Karpas-422 (cell line): Measurements from ENCODE around the gene MLF2. TPM values are rescaled to one million over a fixed set of nuclear protein-coding genes. Genes with fewer than 3 reads are reported as not detected.

ENCODE experiments used
- DNase-seq: peaks from one replicate; pipeline ENCODE4 v3.0.0-alpha.2; 2015
- H2AFZ ChIP-seq: fragments of 200-600 bp; sonication (generic); 2 replicates; pipeline ENCODE4 v1.6.1; 2014; ENCODE audit warnings: antibody characterized with exemption, low read length, mixed read lengths
- H3K27ac ChIP-seq: fragments of 200-600 bp; sonication (generic); 2 replicates; pipeline ENCODE4 v1.5.1; 2014; ENCODE audit warnings: mild to moderate bottlenecking, low read length, moderate library complexity
- H3K27me3 ChIP-seq: fragments of 200-600 bp; sonication (generic); 2 replicates; pipeline ENCODE4 v1.6.1; 2014; ENCODE audit warnings: low read length, mixed read lengths
- H3K36me3 ChIP-seq: fragments of 200-600 bp; sonication (generic); 2 replicates; pipeline ENCODE4 v1.6.1; 2014; ENCODE audit warnings: low read length, mixed read lengths; ENCODE audit not compliant: insufficient read depth
- H3K4me1 ChIP-seq: fragments of 200-600 bp; sonication (generic); 2 replicates; pipeline ENCODE4 v1.6.1; 2014; ENCODE audit warnings: mild to moderate bottlenecking, low read length, mixed read lengths
- H3K4me2 ChIP-seq: fragments of 200-600 bp; sonication (generic); 2 replicates; pipeline ENCODE4 v1.6.1; 2014; ENCODE audit warnings: low read length, low read depth, mild to moderate bottlenecking; ENCODE audit not compliant: poor library complexity, severe bottlenecking
- H3K4me3 ChIP-seq: fragments of 200-600 bp; sonication (generic); 2 replicates; pipeline ENCODE4 v1.5.1; 2014; ENCODE audit warnings: mild to moderate bottlenecking, antibody characterized with exemption, low read length, mixed read lengths
- H3K79me2 ChIP-seq: fragments of 200-600 bp; sonication (generic); 2 replicates; pipeline ENCODE4 v1.6.1; 2014; ENCODE audit warnings: mild to moderate bottlenecking, low read length, mixed read lengths
- H3K9ac ChIP-seq: fragments of 200-600 bp; sonication (generic); 2 replicates; pipeline ENCODE4 v1.6.0; 2014; ENCODE audit warnings: low read length
- H3K9me2 ChIP-seq: fragments of 200-600 bp; sonication (generic), shearing (Covaris generic); replicated peaks from 2 replicates; pipeline ENCODE4 v1.6.0; 2014; ENCODE audit warnings: mild to moderate bottlenecking, low read length, moderate library complexity; ENCODE audit not compliant: insufficient read depth
- H3K9me3 ChIP-seq: fragments of 300-700, 200-600 bp; sonication (generic); 2 replicates; pipeline ENCODE4 v1.6.1; 2014; ENCODE audit warnings: low read length, mixed read lengths
- H4K20me1 ChIP-seq: fragments of 200-600 bp; sonication (generic); 2 replicates; pipeline ENCODE4 v1.6.1; 2014; ENCODE audit warnings: mild to moderate bottlenecking, antibody characterized with exemption, low read length, low read depth; ENCODE audit not compliant: insufficient read depth
- total RNA-seq: library from RNA; depleted of rRNA; stranded (reverse); fragments of >200 nt; shearing (Covaris generic); gene quantifications from 2 replicates; pipeline ENCODE4 v1.2.3, GENCODE V29; 2014; ENCODE audit warnings: low replicate concordance

The MLF2 gene
- total RNA-seq, 1 experiment from 2014 or later, result 183 TPM

DNA sequence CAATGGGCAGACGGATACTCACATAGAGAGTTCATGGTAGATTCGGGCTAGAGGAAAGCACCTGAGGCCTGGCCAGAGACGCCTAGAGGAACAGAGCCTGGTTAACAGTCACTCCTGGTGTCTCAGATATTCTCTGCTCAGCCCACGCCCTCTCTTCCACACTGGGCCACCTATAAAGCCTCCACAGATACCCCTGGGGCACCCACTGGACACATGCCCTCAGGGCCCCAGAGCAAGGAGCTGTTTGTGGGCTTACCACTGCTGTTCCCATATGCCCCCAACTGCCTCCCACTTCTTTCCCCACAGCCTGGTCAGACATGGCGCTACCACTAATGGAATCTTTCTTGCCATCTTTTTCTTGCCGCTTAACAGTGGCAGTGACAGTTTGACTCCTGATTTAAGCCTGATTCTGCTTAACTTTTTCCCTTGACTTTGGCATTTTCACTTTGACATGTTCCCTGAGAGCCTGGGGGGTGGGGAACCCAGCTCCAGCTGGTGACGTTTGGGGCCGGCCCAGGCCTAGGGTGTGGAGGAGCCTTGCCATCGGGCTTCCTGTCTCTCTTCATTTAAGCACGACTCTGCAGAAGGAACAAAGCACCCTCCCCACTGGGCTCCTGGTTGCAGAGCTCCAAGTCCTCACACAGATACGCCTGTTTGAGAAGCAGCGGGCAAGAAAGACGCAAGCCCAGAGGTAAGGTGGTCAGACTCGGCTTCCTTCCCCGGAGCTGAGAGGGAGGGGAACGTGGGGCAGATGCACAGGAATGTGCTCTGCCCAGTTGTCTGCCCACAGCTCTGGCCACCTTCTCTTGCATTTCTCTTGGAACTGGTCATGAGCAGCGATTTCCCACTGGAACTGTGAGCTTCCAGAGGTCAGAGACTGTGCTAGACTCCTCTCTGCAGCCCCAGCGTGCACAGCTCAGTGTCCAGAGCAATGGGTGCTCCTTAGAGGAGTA, 36.3 kb upstream of the MLF2 start, which contains the start of gene CD4:
CD4 (plus strand) TSS at position 557 of the 953 bp plus-strand sequence. CDS start 10,611 bp downstream, outside the sequence.
- H3K9ac ChIP-seq, result no peak within 1 kb of the TSS
- peaks cover 13% of the 10 kb centered on the region for H3K4me1 ChIP-seq
- H3K4me2 ChIP-seq, result no peak within 1 kb of the TSS
- H3K36me3 ChIP-seq, result no peaks in the 10 kb centered on the region
- DNase-seq, result no peak
- H3K27me3 ChIP-seq, result no peaks in the 10 kb centered on the region
- no peaks in the 10 kb centered on the region for H3K9me3 ChIP-seq
- H3K79me2 ChIP-seq, result no peaks in the 10 kb centered on the region
- H2AFZ ChIP-seq, result no peak within 1 kb of the TSS
- no peaks in the 10 kb centered on the region for H3K9me2 ChIP-seq
- H4K20me1 ChIP-seq, result no peaks in the 10 kb centered on the region
- H3K4me3 ChIP-seq, result no peak within 1 kb of the TSS
- H3K27ac ChIP-seq, result no peak within 1 kb of the TSS

GRCh38 chr12:6787309-6787708, 34.4 kb upstream of the MLF2 start:
- H2AFZ ChIP-seq, result no peak overlapping the region
- DNase-seq, result no peak
- no peaks in the 10 kb centered on the region for H3K9me3 ChIP-seq
- H3K9ac ChIP-seq, result no peak overlapping the region
- H3K36me3 ChIP-seq, result no peaks in the 10 kb centered on the region
- H3K4me3 ChIP-seq, result no peak overlapping the region
- no peaks in the 10 kb centered on the region for H4K20me1 ChIP-seq
- no peak overlapping the region for H3K27ac ChIP-seq
- no peak overlapping the region for H3K4me2 ChIP-seq
- peaks cover 4% of the 10 kb centered on the region for H3K4me1 ChIP-seq
- H3K9me2 ChIP-seq, result no peaks in the 10 kb centered on the region
- H3K27me3 ChIP-seq, result no peaks in the 10 kb centered on the region
- no peaks in the 10 kb centered on the region for H3K79me2 ChIP-seq

DNA sequence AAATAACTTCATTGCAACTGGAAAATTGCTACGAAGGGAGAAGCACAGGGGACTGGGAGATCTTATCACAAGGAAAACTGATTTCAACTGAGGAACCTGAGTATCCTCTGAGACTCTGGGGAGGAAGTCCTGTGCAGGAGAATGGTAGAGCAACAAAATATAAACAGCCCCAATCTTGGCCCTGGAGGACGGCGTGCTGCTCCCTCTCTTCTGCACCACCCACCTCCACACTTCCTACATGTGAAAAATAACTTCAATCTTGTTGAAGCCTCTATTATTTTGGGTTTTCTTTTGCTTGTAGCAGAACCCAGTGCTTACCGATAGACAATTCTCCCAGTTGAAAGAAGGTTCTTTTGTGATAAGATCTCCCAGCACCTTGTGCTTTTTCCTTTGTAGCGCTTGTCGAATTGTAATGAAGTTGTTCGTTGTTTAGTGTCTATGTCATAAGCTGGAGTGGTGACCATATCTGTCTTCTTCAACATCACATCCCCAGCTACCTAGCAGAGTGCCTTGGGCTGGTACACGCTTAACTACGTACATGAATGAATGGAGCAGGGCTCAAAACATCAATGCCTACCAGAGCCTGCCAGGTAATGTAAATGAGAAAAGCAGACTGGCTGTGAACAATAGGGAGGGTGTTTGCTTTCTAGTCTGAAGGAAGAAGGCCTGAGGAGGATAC, 33.6 kb upstream of the MLF2 start:
- Histone ChIP-seq H3K79me2 (no peaks in the 10 kb centered on the region), H4K20me1 (no peaks in the 10 kb centered on the region), H3K4me1 (no peaks in the 10 kb centered on the region), H3K4me2 (no peak overlapping the region), H3K9me2 (no peaks in the 10 kb centered on the region), H3K9ac (no peak overlapping the region), H3K27me3 (no peaks in the 10 kb centered on the region), H3K9me3 (no peaks in the 10 kb centered on the region), H3K4me3 (no peak overlapping the region), H2AFZ (no peak overlapping the region), H3K36me3 (no peaks in the 10 kb centered on the region), H3K27ac (no peak overlapping the region)
- DNase-seq, result no peak

- no peak overlapping the region for H3K27ac ChIP-seq
- H3K27me3 ChIP-seq, result no peaks in the 10 kb centered on the region
- no peaks in the 10 kb centered on the region for H3K36me3 ChIP-seq
- no peaks in the 10 kb centered on the region for H4K20me1 ChIP-seq
- H3K79me2 ChIP-seq, result no peaks in the 10 kb centered on the region
- no peak for DNase-seq
- no peak overlapping the region for H3K4me3 ChIP-seq
- no peaks in the 10 kb centered on the region for H3K9me3 ChIP-seq
- H3K9ac ChIP-seq, result no peak overlapping the region
- no peak overlapping the region for H2AFZ ChIP-seq
- no peaks in the 10 kb centered on the region for H3K4me1 ChIP-seq
- no peaks in the 10 kb centered on the region for H3K9me2 ChIP-seq
- no peak overlapping the region for H3K4me2 ChIP-seq
These were observed 31.8 kb upstream of the MLF2 start for GRCh38 chr12:6784761-6785160.

GRCh38 chr12:6784296-6784695, 31.4 kb upstream of the MLF2 start:
- no peak for DNase-seq
- no peak overlapping the region for H2AFZ ChIP-seq
- no peaks in the 10 kb centered on the region for H3K9me2 ChIP-seq
- no peak overlapping the region for H3K4me2 ChIP-seq
- no peaks in the 10 kb centered on the region for H3K9me3 ChIP-seq
- H3K79me2 ChIP-seq, result no peaks in the 10 kb centered on the region
- no peak overlapping the region for H3K9ac ChIP-seq
- no peaks in the 10 kb centered on the region for H4K20me1 ChIP-seq
- H3K36me3 ChIP-seq, result no peaks in the 10 kb centered on the region
- H3K4me1 ChIP-seq, result no peaks in the 10 kb centered on the region; the same call in 1 of the 2 replicates
- H3K4me3 ChIP-seq, result no peak overlapping the region
- H3K27ac ChIP-seq, result no peak overlapping the region
- no peaks in the 10 kb centered on the region for H3K27me3 ChIP-seq

- Histone ChIP-seq H4K20me1 (no peaks in the 10 kb centered on the region), H3K9ac (no peak overlapping the region), H3K27me3 (no peaks in the 10 kb centered on the region), H3K9me3 (no peaks in the 10 kb centered on the region), H3K4me2 (no peak overlapping the region), H2AFZ (no peak overlapping the region), H3K79me2 (no peaks in the 10 kb centered on the region), H3K4me1 (peaks cover 3% of the 10 kb centered on the region), H3K4me3 (no peak overlapping the region), H3K27ac (no peak overlapping the region), H3K9me2 (no peaks in the 10 kb centered on the region), H3K36me3 (no peaks in the 10 kb centered on the region)
- no peak for DNase-seq
These were observed 30.9 kb upstream of the MLF2 start for GRCh38 chr12:6783828-6784227.

DNA sequence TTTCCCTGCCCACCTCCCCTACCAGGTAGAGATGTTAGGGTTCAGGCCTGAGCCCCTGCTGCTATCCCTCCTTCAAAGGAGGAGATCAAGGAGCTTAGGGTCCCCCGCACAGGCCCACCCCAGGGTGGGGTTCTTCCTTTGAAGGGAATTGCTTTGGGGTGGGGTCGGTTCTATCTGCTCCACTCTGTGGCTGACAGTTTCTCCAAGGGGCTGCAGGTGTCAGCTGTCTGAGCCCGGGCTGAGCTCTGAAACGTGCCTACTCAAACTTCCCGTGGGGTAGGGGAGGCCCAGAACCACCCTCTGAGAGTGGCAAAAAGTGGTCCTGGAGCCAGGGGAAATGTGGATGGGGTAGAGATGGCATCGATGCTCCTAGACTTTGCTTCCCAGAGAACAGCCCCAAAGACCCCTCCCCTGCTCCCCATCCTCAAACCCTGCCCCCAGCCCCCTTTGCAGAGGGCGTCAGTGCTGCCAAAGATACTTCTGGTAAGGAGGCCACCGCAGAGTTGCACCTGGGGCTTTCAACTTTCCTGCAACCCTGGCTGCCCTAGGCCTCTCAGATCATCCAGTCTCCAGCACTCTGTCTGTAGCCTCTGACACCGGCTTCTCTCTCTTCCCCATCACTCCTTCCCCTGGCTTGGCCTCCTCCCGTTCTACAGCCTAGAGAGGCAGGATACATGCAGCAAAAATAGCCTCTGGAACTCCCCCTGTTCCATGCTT, 30.1 kb upstream of the MLF2 start:
- no peak overlapping the region for H3K9ac ChIP-seq
- H3K4me3 ChIP-seq, result no peak overlapping the region
- no peak overlapping the region for H2AFZ ChIP-seq
- no peaks in the 10 kb centered on the region for H4K20me1 ChIP-seq
- H3K4me2 ChIP-seq, result no peak overlapping the region
- H3K27ac ChIP-seq, result no peak overlapping the region
- H3K9me3 ChIP-seq, result no peaks in the 10 kb centered on the region
- DNase-seq, result no peak
- no peaks in the 10 kb centered on the region for H3K9me2 ChIP-seq
- H3K79me2 ChIP-seq, result no peaks in the 10 kb centered on the region
- peaks cover 11% of the 10 kb centered on the region for H3K4me1 ChIP-seq
- H3K36me3 ChIP-seq, result no peaks in the 10 kb centered on the region
- no peaks in the 10 kb centered on the region for H3K27me3 ChIP-seq

- no peak overlapping the region for H3K27ac ChIP-seq
- H3K9me2 ChIP-seq, result no peaks in the 10 kb centered on the region
- H3K9me3 ChIP-seq, result no peaks in the 10 kb centered on the region
- DNase-seq, result no peak
- no peak overlapping the region for H3K4me2 ChIP-seq
- no peaks in the 10 kb centered on the region for H3K27me3 ChIP-seq
- no peak overlapping the region for H3K9ac ChIP-seq
- H4K20me1 ChIP-seq, result no peaks in the 10 kb centered on the region
- H3K36me3 ChIP-seq, result no peaks in the 10 kb centered on the region
- H3K4me3 ChIP-seq, result no peak overlapping the region
- peaks cover 12% of the 10 kb centered on the region for H3K4me1 ChIP-seq
- H2AFZ ChIP-seq, result peak overlapping the region; percentile 52
- H3K79me2 ChIP-seq, result no peaks in the 10 kb centered on the region
These were observed 29.2 kb upstream of the MLF2 start for GRCh38 chr12:6782119-6782518.
